ENCODE results near the gene TRPM2. TPM values are rescaled to one million over a fixed set of nuclear protein-coding genes. Genes with fewer than 3 reads are reported as not detected.

Gene TRPM2
- total and polyA plus RNA-seq, 2 donors (not counting 1 experiment from before 2014, with no cell fraction given) = not detected

GRCh38 chr21:44376606-44377005 is 23.2 kb downstream of the TRPM2 start:
- no peak for TF ChIP-seq EZH2 (IDR thresholded peaks at IDR 0.05; ENCODE audit: low read length, missing control alignments)
- no peak for TF ChIP-seq CTCF (conservative IDR thresholded peaks at IDR 0.05 in 1 of 2, IDR thresholded peaks at IDR 0.05 in 1 of 2; ENCODE audit: low read depth in 1 of 2, low read length in 2 of 2)
- Histone ChIP-seq H4K20me1 (ENCODE audit: control insufficient read depth, extremely low read depth, insufficient read depth, low read length) (no peaks in the 10 kb centered on the region), H3K4me2 (ENCODE audit: extremely low read depth, insufficient read depth, low read length) (no peak overlapping the region), H3K9me3 (ENCODE audit: control insufficient read depth, insufficient read depth, low read depth, low read length) (no peaks in the 10 kb centered on the region), H2AFZ (ENCODE audit: low read length) (no peak overlapping the region), H3K27ac (ENCODE audit: insufficient read depth, low read length) (no peak overlapping the region), H3K9ac (ENCODE audit: insufficient read depth, low read length) (no peak overlapping the region), H3K4me3 (replicated peaks in 1 of 4; ENCODE audit: control extremely low read depth in 1 of 4, insufficient read depth in 1 of 4, low read depth in 3 of 4, low read length in 4 of 4) (no peak overlapping the region), H3K27me3 (ENCODE audit: control insufficient read depth, insufficient read depth, low read length) (no peaks in the 10 kb centered on the region), H3K79me2 (ENCODE audit: control insufficient read depth, insufficient read depth, low read length) (no peaks in the 10 kb centered on the region), H3K4me1 (ENCODE audit: control insufficient read depth, extremely low read depth, insufficient read depth, low read length) (no peaks in the 10 kb centered on the region), H3K36me3 (ENCODE audit: control insufficient read depth, insufficient read depth, low read length) (no peaks in the 10 kb centered on the region)
- no peak for DNase-seq (ENCODE audit: low read depth in 2 of 2)

- no peak for DNase-seq (ENCODE audit: low read depth in 2 of 2)
- Histone ChIP-seq H3K9ac (ENCODE audit: insufficient read depth, low read length) (no peak overlapping the region), H3K4me1 (ENCODE audit: control insufficient read depth, extremely low read depth, insufficient read depth, low read length) (no peaks in the 10 kb centered on the region), H3K36me3 (ENCODE audit: control insufficient read depth, insufficient read depth, low read length) (no peaks in the 10 kb centered on the region), H3K27ac (ENCODE audit: insufficient read depth, low read length) (no peak overlapping the region), H3K4me3 (replicated peaks in 1 of 4; ENCODE audit: control extremely low read depth in 1 of 4, insufficient read depth in 1 of 4, low read depth in 3 of 4, low read length in 4 of 4) (no peak overlapping the region), H3K27me3 (ENCODE audit: control insufficient read depth, insufficient read depth, low read length) (no peaks in the 10 kb centered on the region), H3K9me3 (ENCODE audit: control insufficient read depth, insufficient read depth, low read depth, low read length) (no peaks in the 10 kb centered on the region), H2AFZ (ENCODE audit: low read length) (no peak overlapping the region), H4K20me1 (ENCODE audit: control insufficient read depth, extremely low read depth, insufficient read depth, low read length) (no peaks in the 10 kb centered on the region), H3K4me2 (ENCODE audit: extremely low read depth, insufficient read depth, low read length) (no peak overlapping the region), H3K79me2 (ENCODE audit: control insufficient read depth, insufficient read depth, low read length) (no peaks in the 10 kb centered on the region)
- TF ChIP-seq CTCF (conservative IDR thresholded peaks at IDR 0.05 in 1 of 2, IDR thresholded peaks at IDR 0.05 in 1 of 2; ENCODE audit: low read depth in 1 of 2, low read length in 2 of 2) (no peak), EZH2 (IDR thresholded peaks at IDR 0.05; ENCODE audit: low read length, missing control alignments) (no peak)
Observed at GRCh38 chr21:44377201-44377921, 23.9 kb downstream of the TRPM2 start.

- no peaks in the 10 kb centered on the region for H3K36me3 ChIP-seq (ENCODE audit: control insufficient read depth, insufficient read depth, low read length)
- no peaks in the 10 kb centered on the region for H3K4me1 ChIP-seq (ENCODE audit: control insufficient read depth, extremely low read depth, insufficient read depth, low read length)
- no peaks in the 10 kb centered on the region for H4K20me1 ChIP-seq (ENCODE audit: control insufficient read depth, extremely low read depth, insufficient read depth, low read length)
- no peaks in the 10 kb centered on the region for H3K79me2 ChIP-seq (ENCODE audit: control insufficient read depth, insufficient read depth, low read length)
- H3K27ac ChIP-seq (ENCODE audit: insufficient read depth, low read length) = no peak overlapping the region
- no peak overlapping the region for H2AFZ ChIP-seq (ENCODE audit: low read length)
- H3K9ac ChIP-seq (ENCODE audit: insufficient read depth, low read length) = no peak overlapping the region
- no peak overlapping the region for H3K4me2 ChIP-seq (ENCODE audit: extremely low read depth, insufficient read depth, low read length)
- TF ChIP-seq CTCF (conservative IDR thresholded peaks at IDR 0.05 in 1 of 2, IDR thresholded peaks at IDR 0.05 in 1 of 2; ENCODE audit: low read depth in 1 of 2, low read length in 2 of 2) (no peak), EZH2 (IDR thresholded peaks at IDR 0.05; ENCODE audit: low read length, missing control alignments) (no peak)
- no peak overlapping the region for H3K4me3 ChIP-seq (replicated peaks in 1 of 4; ENCODE audit: control extremely low read depth in 1 of 4, insufficient read depth in 1 of 4, low read depth in 3 of 4, low read length in 4 of 4)
- no peak for DNase-seq (ENCODE audit: low read depth in 2 of 2)
- no peaks in the 10 kb centered on the region for H3K9me3 ChIP-seq (ENCODE audit: control insufficient read depth, insufficient read depth, low read depth, low read length)
- H3K27me3 ChIP-seq (ENCODE audit: control insufficient read depth, insufficient read depth, low read length) = no peaks in the 10 kb centered on the region
Observed at GRCh38 chr21:44377922-44378645, 24.7 kb downstream of the TRPM2 start.
